WTC11 (cell line): ENCODE data around the gene TMPRSS3. TPM values are rescaled to one million over a fixed set of nuclear protein-coding genes. Genes with fewer than 3 reads are reported as not detected.

Source experiments
- ATAC-seq: fragments of 200-7000 bp; cut with Tn5 transposase; 2 replicates; pipeline ENCODE4 v1.10.0; 2021; ENCODE audit warnings: mild to moderate bottlenecking, moderate library complexity
- CTCF ChIA-PET: fragments of 300-600 bp; sonication (Branson Sonifier 250); formaldehyde crosslinking; loops from one replicate; lab custom pipeline; 2021; ENCODE audit warnings: antibody characterized with exemption; lab: Charles Lee
- POLR2A ChIA-PET: fragments of 350-600 bp; sonication (Branson Sonifier 250); formaldehyde crosslinking; loops from one replicate; lab custom pipeline; 2021; ENCODE audit warnings: antibody characterized with exemption; lab: Charles Lee
- DNase-seq: peaks from one replicate; pipeline ENCODE4 v3.0.0; 2021; ENCODE audit warnings: low spot score
- H3K27ac Mint-ChIP-seq: 2 replicates; pipeline ENCODE4 v1.8.0; 2021; ENCODE audit warnings: mixed read lengths
- H3K27me3 Mint-ChIP-seq: 2 replicates; pipeline ENCODE4 v1.8.0; 2021; ENCODE audit warnings: low read depth, mild to moderate bottlenecking, moderate library complexity, mixed read lengths
- H3K36me3 Mint-ChIP-seq: 2 replicates; pipeline ENCODE4 v1.8.0; 2021; ENCODE audit warnings: mixed read lengths
- H3K4me1 Mint-ChIP-seq: 2 replicates; pipeline ENCODE4 v1.8.0; 2022; ENCODE audit warnings: mixed read lengths
- H3K4me3 Mint-ChIP-seq: 2 replicates; pipeline ENCODE4 v1.8.0; 2021; ENCODE audit warnings: mild to moderate bottlenecking, moderate library complexity, mixed read lengths
- H3K9me3 Mint-ChIP-seq: 2 replicates; pipeline ENCODE4 v1.8.0; 2021; ENCODE audit warnings: mixed read lengths
- ELF4 ChIP-seq: sonication (generic); formaldehyde crosslinking; IDR thresholded peaks from 2 replicates; pipeline ENCODE4 v1.8.1; 2022; ENCODE audit warnings: low read depth, mild to moderate bottlenecking, moderate library complexity, missing genetic modification reagents
- EMX1 ChIP-seq: fragments of 250-450 bp; sonication (Bioruptor Pico); IDR thresholded peaks from 2 replicates; pipeline ENCODE4 v1.8.0; 2021; ENCODE audit warnings: mild to moderate bottlenecking
- ESRRA ChIP-seq: sonication (generic); formaldehyde crosslinking; IDR thresholded peaks from 2 replicates; pipeline ENCODE4 v1.8.1; 2022; ENCODE audit warnings: mild to moderate bottlenecking, missing genetic modification reagents, borderline replicate concordance
- HMGA2 ChIP-seq: fragments of 250-450 bp; sonication (Bioruptor Pico); IDR thresholded peaks from 2 replicates; pipeline ENCODE4 v1.4.0; 2021; ENCODE audit warnings: mild to moderate bottlenecking, moderate library complexity
- JAZF1 ChIP-seq: fragments of 250-450 bp; sonication (Bioruptor Pico); IDR thresholded peaks from 2 replicates; pipeline ENCODE4 v1.9.0; 2021; ENCODE audit warnings: moderate library complexity, mild to moderate bottlenecking, inconsistent platforms
- JUN ChIP-seq: sonication (generic); formaldehyde crosslinking; IDR thresholded peaks from 2 replicates; pipeline ENCODE4 v1.8.0; 2023; ENCODE audit warnings: mild to moderate bottlenecking, missing genetic modification reagents
- KAT7 ChIP-seq: sonication (generic); formaldehyde crosslinking; IDR thresholded peaks from 2 replicates; pipeline ENCODE4 v1.8.1; 2023; ENCODE audit warnings: missing genetic modification reagents, mild to moderate bottlenecking, borderline replicate concordance
- NFE2L1 ChIP-seq: sonication (generic); formaldehyde crosslinking; IDR thresholded peaks from 2 replicates; pipeline ENCODE4 v1.8.1; 2023; ENCODE audit warnings: missing genetic modification reagents
- NFYB ChIP-seq: sonication (generic); formaldehyde crosslinking; conservative IDR thresholded peaks from 2 replicates; pipeline ENCODE4 v1.8.0; 2022; ENCODE audit warnings: low read depth, missing genetic modification reagents
- NR2C2 ChIP-seq: sonication (generic); formaldehyde crosslinking; IDR thresholded peaks from 2 replicates; pipeline ENCODE4 v1.8.0; 2022; ENCODE audit warnings: mild to moderate bottlenecking, missing genetic modification reagents
- ZNF671 ChIP-seq: fragments of 250-450 bp; sonication (Bioruptor Pico); IDR thresholded peaks from 2 replicates; pipeline ENCODE4 v1.8.0; 2021; ENCODE audit warnings: mild to moderate bottlenecking
- total RNA-seq: library from RNA; stranded (reverse); gene quantifications from 3 replicates; pipeline ENCODE4 v1.2.3, GENCODE V29; 2021
- TF ChIP-seq, protein P1 (sequence below): fragments of 250-450 bp; sonication (Bioruptor Pico); IDR thresholded peaks from 2 replicates; pipeline ENCODE4 v1.9.0; 2021; ENCODE audit warnings: moderate library complexity, mild to moderate bottlenecking, inconsistent platforms, borderline replicate concordance
- TF ChIP-seq, protein P2 (sequence below): sonication (generic); formaldehyde crosslinking; IDR thresholded peaks from 2 replicates; pipeline ENCODE4 v1.8.0; 2022; ENCODE audit warnings: mild to moderate bottlenecking, missing genetic modification reagents
- TF ChIP-seq, protein P3 (sequence below): sonication (generic); formaldehyde crosslinking; conservative IDR thresholded peaks from 2 replicates; pipeline ENCODE4 v1.8.1; 2022; ENCODE audit warnings: mild to moderate bottlenecking, missing genetic modification reagents
- TF ChIP-seq, protein P4 (sequence below): fragments of 250-450 bp; sonication (Bioruptor Pico); IDR thresholded peaks from 2 replicates; pipeline ENCODE4 v1.9.0; 2021; ENCODE audit warnings: mild to moderate bottlenecking
- TF ChIP-seq, protein P5 (sequence below): fragments of 250-450 bp; sonication (Bioruptor Pico); IDR thresholded peaks from 2 replicates; pipeline ENCODE4 v1.8.0; 2021; ENCODE audit warnings: mild to moderate bottlenecking
- TF ChIP-seq, protein P6 (sequence below): sonication (generic); formaldehyde crosslinking; IDR thresholded peaks from 2 replicates; pipeline ENCODE4 v1.8.1; 2022; ENCODE audit warnings: mild to moderate bottlenecking, missing genetic modification reagents, moderate library complexity, borderline replicate concordance

Gene TMPRSS3
- total RNA-seq, 1 experiment from 2014 or later = 0.39 TPM

DNA sequence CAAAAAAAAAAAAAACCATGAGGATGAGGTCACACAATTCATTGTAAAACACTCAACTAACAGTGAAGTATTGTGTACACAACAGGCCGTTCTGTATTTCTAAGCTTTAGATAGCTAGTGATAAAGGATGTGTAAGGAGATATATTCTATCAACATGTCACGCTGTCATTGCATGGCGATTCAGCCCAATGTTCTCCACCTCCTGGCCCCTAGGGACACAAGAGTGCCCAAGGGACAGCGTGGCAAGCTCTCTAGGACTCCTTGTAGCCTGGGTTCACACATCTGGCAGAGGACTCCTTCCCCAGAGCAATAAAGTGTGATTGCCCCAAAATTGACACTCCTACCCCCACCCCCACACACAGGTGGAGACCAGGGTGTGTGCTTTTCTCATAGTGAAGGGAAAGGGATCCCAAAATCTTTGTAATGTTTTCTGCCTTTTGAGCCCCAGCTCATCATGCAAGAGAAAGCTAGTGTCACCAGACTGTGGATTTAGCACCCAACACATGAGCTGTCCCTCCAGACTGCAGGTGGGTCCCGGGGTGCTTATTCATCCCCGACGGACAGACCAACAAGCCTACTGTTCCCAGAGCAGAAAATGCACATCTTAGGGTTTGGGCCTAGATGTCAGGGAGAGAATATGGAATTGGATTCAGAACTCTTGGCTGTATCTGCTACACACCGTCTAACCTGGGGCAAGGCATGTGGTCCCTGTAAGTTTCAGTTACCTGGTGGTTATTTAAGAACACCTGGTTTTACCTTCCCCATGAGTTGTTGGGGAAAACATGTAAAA lies 11.5 kb downstream of the TMPRSS3 start (continued):
- TF ChIP-seq, protein P1, sequence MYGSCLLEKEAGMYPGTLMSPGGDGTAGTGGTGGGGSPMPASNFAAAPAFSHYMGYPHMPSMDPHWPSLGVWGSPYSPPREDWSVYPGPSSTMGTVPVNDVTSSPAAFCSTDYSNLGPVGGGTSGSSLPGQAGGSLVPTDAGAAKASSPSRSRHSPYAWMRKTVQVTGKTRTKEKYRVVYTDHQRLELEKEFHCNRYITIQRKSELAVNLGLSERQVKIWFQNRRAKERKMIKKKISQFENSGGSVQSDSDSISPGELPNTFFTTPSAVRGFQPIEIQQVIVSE (CRISPR knock-in tag) = no peak
- TF ChIP-seq, protein P2, sequence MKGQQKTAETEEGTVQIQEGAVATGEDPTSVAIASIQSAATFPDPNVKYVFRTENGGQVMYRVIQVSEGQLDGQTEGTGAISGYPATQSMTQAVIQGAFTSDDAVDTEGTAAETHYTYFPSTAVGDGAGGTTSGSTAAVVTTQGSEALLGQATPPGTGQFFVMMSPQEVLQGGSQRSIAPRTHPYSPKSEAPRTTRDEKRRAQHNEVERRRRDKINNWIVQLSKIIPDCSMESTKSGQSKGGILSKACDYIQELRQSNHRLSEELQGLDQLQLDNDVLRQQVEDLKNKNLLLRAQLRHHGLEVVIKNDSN (CRISPR knock-in tag) = no peak
- no peak for TF ChIP-seq KAT7 (CRISPR knock-in tag)
- no peak for TF ChIP-seq NR2C2 (CRISPR knock-in tag)

DNA sequence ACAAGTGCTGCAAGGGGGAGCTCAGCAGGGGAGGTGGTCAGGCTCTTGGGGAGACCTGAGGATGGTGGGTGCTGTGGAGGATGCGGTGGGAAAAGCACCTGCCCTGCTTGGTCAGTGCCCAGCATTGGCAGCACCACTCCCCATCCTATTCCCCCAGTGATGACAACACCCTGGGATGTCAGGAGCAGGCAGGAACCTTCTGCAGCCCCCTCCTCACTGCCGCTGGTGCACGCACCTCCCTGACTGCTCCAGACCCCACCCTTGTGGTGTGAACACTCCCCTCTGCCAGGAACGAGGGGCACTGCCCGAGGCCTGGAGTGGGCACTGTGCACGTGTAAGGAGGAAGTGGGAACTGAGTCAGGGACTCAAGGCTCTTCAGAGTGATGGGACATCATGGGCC lies 12.5 kb downstream of the TMPRSS3 start:
- DNase-seq (no peak), ATAC-seq (no peak)
- Mint-ChIP-seq H3K27me3 (peaks cover 3% of the 10 kb centered on the region; the same call in 1 of the 2 replicates), H3K4me1 (peaks cover 17% of the 10 kb centered on the region), H3K4me3 (no peak overlapping the region), H3K9me3 (peaks cover 14% of the 10 kb centered on the region), H3K27ac (no peak overlapping the region), H3K36me3 (peaks cover 5% of the 10 kb centered on the region; the same call in 1 of the 2 replicates)
- TF ChIP-seq, protein P3, sequence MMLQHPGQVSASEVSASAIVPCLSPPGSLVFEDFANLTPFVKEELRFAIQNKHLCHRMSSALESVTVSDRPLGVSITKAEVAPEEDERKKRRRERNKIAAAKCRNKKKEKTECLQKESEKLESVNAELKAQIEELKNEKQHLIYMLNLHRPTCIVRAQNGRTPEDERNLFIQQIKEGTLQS (CRISPR knock-in tag) = no peak
- TF ChIP-seq, protein P4, sequence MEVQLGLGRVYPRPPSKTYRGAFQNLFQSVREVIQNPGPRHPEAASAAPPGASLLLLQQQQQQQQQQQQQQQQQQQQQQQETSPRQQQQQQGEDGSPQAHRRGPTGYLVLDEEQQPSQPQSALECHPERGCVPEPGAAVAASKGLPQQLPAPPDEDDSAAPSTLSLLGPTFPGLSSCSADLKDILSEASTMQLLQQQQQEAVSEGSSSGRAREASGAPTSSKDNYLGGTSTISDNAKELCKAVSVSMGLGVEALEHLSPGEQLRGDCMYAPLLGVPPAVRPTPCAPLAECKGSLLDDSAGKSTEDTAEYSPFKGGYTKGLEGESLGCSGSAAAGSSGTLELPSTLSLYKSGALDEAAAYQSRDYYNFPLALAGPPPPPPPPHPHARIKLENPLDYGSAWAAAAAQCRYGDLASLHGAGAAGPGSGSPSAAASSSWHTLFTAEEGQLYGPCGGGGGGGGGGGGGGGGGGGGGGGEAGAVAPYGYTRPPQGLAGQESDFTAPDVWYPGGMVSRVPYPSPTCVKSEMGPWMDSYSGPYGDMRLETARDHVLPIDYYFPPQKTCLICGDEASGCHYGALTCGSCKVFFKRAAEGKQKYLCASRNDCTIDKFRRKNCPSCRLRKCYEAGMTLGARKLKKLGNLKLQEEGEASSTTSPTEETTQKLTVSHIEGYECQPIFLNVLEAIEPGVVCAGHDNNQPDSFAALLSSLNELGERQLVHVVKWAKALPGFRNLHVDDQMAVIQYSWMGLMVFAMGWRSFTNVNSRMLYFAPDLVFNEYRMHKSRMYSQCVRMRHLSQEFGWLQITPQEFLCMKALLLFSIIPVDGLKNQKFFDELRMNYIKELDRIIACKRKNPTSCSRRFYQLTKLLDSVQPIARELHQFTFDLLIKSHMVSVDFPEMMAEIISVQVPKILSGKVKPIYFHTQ (CRISPR knock-in tag) = no peak
- TF ChIP-seq ZNF671 (CRISPR knock-in tag) = no peak
- TF ChIP-seq ELF4 (CRISPR knock-in tag) = no peak
- TF ChIP-seq, protein P5, sequence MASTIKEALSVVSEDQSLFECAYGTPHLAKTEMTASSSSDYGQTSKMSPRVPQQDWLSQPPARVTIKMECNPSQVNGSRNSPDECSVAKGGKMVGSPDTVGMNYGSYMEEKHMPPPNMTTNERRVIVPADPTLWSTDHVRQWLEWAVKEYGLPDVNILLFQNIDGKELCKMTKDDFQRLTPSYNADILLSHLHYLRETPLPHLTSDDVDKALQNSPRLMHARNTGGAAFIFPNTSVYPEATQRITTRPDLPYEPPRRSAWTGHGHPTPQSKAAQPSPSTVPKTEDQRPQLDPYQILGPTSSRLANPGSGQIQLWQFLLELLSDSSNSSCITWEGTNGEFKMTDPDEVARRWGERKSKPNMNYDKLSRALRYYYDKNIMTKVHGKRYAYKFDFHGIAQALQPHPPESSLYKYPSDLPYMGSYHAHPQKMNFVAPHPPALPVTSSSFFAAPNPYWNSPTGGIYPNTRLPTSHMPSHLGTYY (CRISPR knock-in tag) = no peak
- TF ChIP-seq ESRRA = no peak
- TF ChIP-seq JUN (CRISPR knock-in tag) = no peak
- TF ChIP-seq NFE2L1 (CRISPR knock-in tag) = no peak
- TF ChIP-seq NFYB (CRISPR knock-in tag) = no peak
- TF ChIP-seq HMGA2 = no peak
- TF ChIP-seq JAZF1 = no peak
- no peak for TF ChIP-seq EMX1 (CRISPR knock-in tag)
- TF ChIP-seq, protein P2 (CRISPR knock-in tag) = no peak
- TF ChIP-seq, protein P6, sequence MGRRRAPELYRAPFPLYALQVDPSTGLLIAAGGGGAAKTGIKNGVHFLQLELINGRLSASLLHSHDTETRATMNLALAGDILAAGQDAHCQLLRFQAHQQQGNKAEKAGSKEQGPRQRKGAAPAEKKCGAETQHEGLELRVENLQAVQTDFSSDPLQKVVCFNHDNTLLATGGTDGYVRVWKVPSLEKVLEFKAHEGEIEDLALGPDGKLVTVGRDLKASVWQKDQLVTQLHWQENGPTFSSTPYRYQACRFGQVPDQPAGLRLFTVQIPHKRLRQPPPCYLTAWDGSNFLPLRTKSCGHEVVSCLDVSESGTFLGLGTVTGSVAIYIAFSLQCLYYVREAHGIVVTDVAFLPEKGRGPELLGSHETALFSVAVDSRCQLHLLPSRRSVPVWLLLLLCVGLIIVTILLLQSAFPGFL (CRISPR knock-in tag) = no peak
- POLR2A ChIA-PET = no interaction called here
- CTCF ChIA-PET = no interaction called here
